ENCODE measurements around the gene GEMIN5.
A peak's percentile ranks its signal among the peaks of the same experiment; 100 is the strongest.
"Not testable (repeated sequence)": the region's sequence is repeated elsewhere in the genome, so short reads cannot be mapped to it uniquely, and the experiment has no call there.

Gene GEMIN5, protein sequence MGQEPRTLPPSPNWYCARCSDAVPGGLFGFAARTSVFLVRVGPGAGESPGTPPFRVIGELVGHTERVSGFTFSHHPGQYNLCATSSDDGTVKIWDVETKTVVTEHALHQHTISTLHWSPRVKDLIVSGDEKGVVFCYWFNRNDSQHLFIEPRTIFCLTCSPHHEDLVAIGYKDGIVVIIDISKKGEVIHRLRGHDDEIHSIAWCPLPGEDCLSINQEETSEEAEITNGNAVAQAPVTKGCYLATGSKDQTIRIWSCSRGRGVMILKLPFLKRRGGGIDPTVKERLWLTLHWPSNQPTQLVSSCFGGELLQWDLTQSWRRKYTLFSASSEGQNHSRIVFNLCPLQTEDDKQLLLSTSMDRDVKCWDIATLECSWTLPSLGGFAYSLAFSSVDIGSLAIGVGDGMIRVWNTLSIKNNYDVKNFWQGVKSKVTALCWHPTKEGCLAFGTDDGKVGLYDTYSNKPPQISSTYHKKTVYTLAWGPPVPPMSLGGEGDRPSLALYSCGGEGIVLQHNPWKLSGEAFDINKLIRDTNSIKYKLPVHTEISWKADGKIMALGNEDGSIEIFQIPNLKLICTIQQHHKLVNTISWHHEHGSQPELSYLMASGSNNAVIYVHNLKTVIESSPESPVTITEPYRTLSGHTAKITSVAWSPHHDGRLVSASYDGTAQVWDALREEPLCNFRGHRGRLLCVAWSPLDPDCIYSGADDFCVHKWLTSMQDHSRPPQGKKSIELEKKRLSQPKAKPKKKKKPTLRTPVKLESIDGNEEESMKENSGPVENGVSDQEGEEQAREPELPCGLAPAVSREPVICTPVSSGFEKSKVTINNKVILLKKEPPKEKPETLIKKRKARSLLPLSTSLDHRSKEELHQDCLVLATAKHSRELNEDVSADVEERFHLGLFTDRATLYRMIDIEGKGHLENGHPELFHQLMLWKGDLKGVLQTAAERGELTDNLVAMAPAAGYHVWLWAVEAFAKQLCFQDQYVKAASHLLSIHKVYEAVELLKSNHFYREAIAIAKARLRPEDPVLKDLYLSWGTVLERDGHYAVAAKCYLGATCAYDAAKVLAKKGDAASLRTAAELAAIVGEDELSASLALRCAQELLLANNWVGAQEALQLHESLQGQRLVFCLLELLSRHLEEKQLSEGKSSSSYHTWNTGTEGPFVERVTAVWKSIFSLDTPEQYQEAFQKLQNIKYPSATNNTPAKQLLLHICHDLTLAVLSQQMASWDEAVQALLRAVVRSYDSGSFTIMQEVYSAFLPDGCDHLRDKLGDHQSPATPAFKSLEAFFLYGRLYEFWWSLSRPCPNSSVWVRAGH (N-terminal part only)

GRCh38 chr5:154937718-154938466 is at the start of gene GEMIN5:
Gene GEMIN5, minus strand, starts transcription at chr5:154938211. Its CDS starts 78 bp downstream, at chr5:154938133.
- DNase-seq (ENCODE audit: low spot score): peak; percentile 93
- in situ Hi-C loops (cut with MboI; ENCODE audit: low pct_unique_long_range_greater_than_20kb, low sequenced_read_pairs, unreplicated experiment): no loop called here
- TF ChIP-seq, protein P1, sequence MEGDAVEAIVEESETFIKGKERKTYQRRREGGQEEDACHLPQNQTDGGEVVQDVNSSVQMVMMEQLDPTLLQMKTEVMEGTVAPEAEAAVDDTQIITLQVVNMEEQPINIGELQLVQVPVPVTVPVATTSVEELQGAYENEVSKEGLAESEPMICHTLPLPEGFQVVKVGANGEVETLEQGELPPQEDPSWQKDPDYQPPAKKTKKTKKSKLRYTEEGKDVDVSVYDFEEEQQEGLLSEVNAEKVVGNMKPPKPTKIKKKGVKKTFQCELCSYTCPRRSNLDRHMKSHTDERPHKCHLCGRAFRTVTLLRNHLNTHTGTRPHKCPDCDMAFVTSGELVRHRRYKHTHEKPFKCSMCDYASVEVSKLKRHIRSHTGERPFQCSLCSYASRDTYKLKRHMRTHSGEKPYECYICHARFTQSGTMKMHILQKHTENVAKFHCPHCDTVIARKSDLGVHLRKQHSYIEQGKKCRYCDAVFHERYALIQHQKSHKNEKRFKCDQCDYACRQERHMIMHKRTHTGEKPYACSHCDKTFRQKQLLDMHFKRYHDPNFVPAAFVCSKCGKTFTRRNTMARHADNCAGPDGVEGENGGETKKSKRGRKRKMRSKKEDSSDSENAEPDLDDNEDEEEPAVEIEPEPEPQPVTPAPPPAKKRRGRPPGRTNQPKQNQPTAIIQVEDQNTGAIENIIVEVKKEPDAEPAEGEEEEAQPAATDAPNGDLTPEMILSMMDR (IDR thresholded peaks at IDR 0.05; ENCODE audit: extremely low read depth, insufficient read depth, missing control alignments): no peak

- DNase-seq (ENCODE audit: low spot score): no peak
- TF ChIP-seq, protein P1 (IDR thresholded peaks at IDR 0.05; ENCODE audit: extremely low read depth, insufficient read depth, missing control alignments): no peak
- in situ Hi-C loops (cut with MboI; ENCODE audit: low pct_unique_long_range_greater_than_20kb, low sequenced_read_pairs, unreplicated experiment): no loop called here
Measured at GRCh38 chr5:154986151-154986550, 48.1 kb upstream of the GEMIN5 start.

GRCh38 chr5:154984946-154985516 is 47.0 kb upstream of the GEMIN5 start:
- TF ChIP-seq, protein P1 (IDR thresholded peaks at IDR 0.05; ENCODE audit: extremely low read depth, insufficient read depth, missing control alignments): no peak
- DNase-seq (ENCODE audit: low spot score): no peak
- in situ Hi-C loops (cut with MboI; ENCODE audit: low pct_unique_long_range_greater_than_20kb, low sequenced_read_pairs, unreplicated experiment): no loop called here

GRCh38 chr5:154978294-154978693 is 40.3 kb upstream of the GEMIN5 start:
- DNase-seq (ENCODE audit: low spot score); in situ Hi-C loops (cut with MboI; ENCODE audit: low pct_unique_long_range_greater_than_20kb, low sequenced_read_pairs, unreplicated experiment): not testable (repeated sequence)

GRCh38 chr5:154977409-154977808 is 39.4 kb upstream of the GEMIN5 start:
- in situ Hi-C loops (cut with MboI; ENCODE audit: low pct_unique_long_range_greater_than_20kb, low sequenced_read_pairs, unreplicated experiment): no loop called here
- TF ChIP-seq, protein P1 (IDR thresholded peaks at IDR 0.05; ENCODE audit: extremely low read depth, insufficient read depth, missing control alignments): no peak
- no peak for DNase-seq (ENCODE audit: low spot score)

DNA sequence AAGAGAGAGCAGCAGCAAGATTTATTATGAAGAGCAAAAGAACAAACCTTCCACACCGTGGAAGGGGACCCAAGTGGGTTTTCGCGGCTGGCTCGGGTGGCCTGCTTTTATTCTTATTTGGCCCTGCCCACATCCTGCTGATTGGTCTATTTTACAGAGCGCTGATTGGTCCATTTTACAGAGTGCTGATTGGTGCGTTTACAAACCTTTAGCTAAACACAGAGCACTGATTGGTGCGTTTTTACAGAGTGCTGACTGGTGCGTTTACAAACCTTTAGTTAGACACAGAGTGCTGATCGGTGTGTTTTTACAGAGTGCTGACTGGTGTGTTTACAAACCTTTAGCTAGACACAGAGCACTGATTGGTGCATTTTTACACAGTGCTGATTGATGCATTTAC is 38.1 kb upstream of the GEMIN5 start:
- in situ Hi-C loops (cut with MboI; ENCODE audit: low pct_unique_long_range_greater_than_20kb, low sequenced_read_pairs, unreplicated experiment); DNase-seq (ENCODE audit: low spot score): not testable (repeated sequence)

Measured in GM13977 (cell line).